Measurements from ENCODE around the gene DNMT1. TPM values are rescaled to one million over a fixed set of nuclear protein-coding genes. Genes with fewer than 3 reads are reported as not detected.

Gene DNMT1
- total RNA-seq, 1 experiment from 2014 or later = 168 TPM

GRCh38 chr19:10231612-10232228 is 37.0 kb upstream of the DNMT1 start:
- in situ Hi-C loops (cut with HindIII; ENCODE audit: low pct_unique_long_range_greater_than_20kb, low sequenced_read_pairs) (no loop called here), intact Hi-C loops (cut with micrococcal nuclease; ENCODE audit: unreplicated experiment) (no loop called here)
- H3K27ac ChIP-seq (ENCODE audit: low read length) = no peak overlapping the region
- ChIA-PET POLR2A (no interaction called here), CTCF (interaction anchor here (0.5 to 0.8 kb wide), 2 partner anchors 79 to 246 kb away, joined by 5 to 9 read pairs; no protein-coding TSS in a partner anchor)
- DNase-seq (ENCODE audit: low read depth, low spot score) (no peak), ATAC-seq (no peak)
- H3K36me3 ChIP-seq (ENCODE audit: control insufficient read depth, insufficient read depth, low read length) = no peaks in the 10 kb centered on the region
- no peaks in the 10 kb centered on the region for H3K4me1 ChIP-seq (ENCODE audit: control insufficient read depth, insufficient read depth, low read length)
- peak overlapping the region; percentile 69; a peak in 3 of 4 replicates for H3K4me3 ChIP-seq (ENCODE audit: low read depth in 2 of 2, low read length in 2 of 2)
- no TSS peak for BruUV-seq (replicated peaks)
- TF ChIP-seq CTCF (IDR thresholded peaks at IDR 0.05) = no peak
- TF ChIP-seq TCF7L2 (IDR thresholded peaks at IDR 0.05; ENCODE audit: low read depth, low read length) = no peak
- TF ChIP-seq SIN3A (IDR thresholded peaks at IDR 0.05; ENCODE audit: borderline replicate concordance, insufficient read depth, low read depth, low read length) = no peak
- no peak for TF ChIP-seq POLR2AphosphoS5 (IDR thresholded peaks at IDR 0.05; ENCODE audit: low read depth, low read length)
- no peak for TF ChIP-seq REST (IDR thresholded peaks at IDR 0.05; ENCODE audit: insufficient read depth in 1 of 2, low read depth in 2 of 2, low read length in 1 of 2)
- no peaks in the 10 kb centered on the region for H3K27me3 ChIP-seq (ENCODE audit: control insufficient read depth, insufficient read depth, low read length)
- no peaks in the 10 kb centered on the region for H3K9me3 ChIP-seq (ENCODE audit: control insufficient read depth, insufficient read depth, low read depth, low read length)

GRCh38 chr19:10230861-10231611 is 36.3 kb upstream of the DNMT1 start, which contains the start of gene S1PR2:
TSS of gene S1PR2 (minus strand) at chr19:10231331. CDS start at chr19:10224905, 6,426 bp downstream.
- Histone ChIP-seq H3K27me3 (ENCODE audit: control insufficient read depth, insufficient read depth, low read length) (no peaks in the 10 kb centered on the region), H3K27ac (ENCODE audit: low read length) (0 out of 2 replicates have a peak within 1 kb of the TSS, but pooled peaks have one; percentile 39), H3K4me3 (ENCODE audit: low read depth in 2 of 2, low read length in 2 of 2) (peak within 1 kb of the TSS; percentile 69), H3K4me1 (ENCODE audit: control insufficient read depth, insufficient read depth, low read length) (no peaks in the 10 kb centered on the region), H3K9me3 (ENCODE audit: control insufficient read depth, insufficient read depth, low read depth, low read length) (no peaks in the 10 kb centered on the region), H3K36me3 (ENCODE audit: control insufficient read depth, insufficient read depth, low read length) (no peaks in the 10 kb centered on the region)
- DNase-seq (ENCODE audit: low read depth, low spot score) (no peak), ATAC-seq (peak; percentile 90)
- intact Hi-C loops (cut with micrococcal nuclease; ENCODE audit: unreplicated experiment) = no loop called here
- no TSS peak for BruUV-seq (replicated peaks)
- POLR2A ChIA-PET = no interaction called here
- TF ChIP-seq TCF7L2 (IDR thresholded peaks at IDR 0.05; ENCODE audit: low read depth, low read length) (no peak), CTCF (IDR thresholded peaks at IDR 0.05) (no peak), POLR2AphosphoS5 (IDR thresholded peaks at IDR 0.05; ENCODE audit: low read depth, low read length) (no peak), REST (IDR thresholded peaks at IDR 0.05; ENCODE audit: insufficient read depth in 1 of 2, low read depth in 2 of 2, low read length in 1 of 2) (no peak)
- CTCF ChIA-PET = no interaction called here
- in situ Hi-C loops (cut with HindIII; ENCODE audit: low pct_unique_long_range_greater_than_20kb, low sequenced_read_pairs) = no loop called here
